ENCODE data around the gene EFCAB14. TPM values are rescaled to one million over a fixed set of nuclear protein-coding genes. Genes with fewer than 3 reads are reported as not detected.

The EFCAB14 gene
- total RNA-seq, 4 donors from 2014 or later: 87.9 to 136 (median 121) TPM

GRCh38 chr1:46689897-46690296, 29.0 kb downstream of the EFCAB14 start:
- WGBS: 100% methylated on average over 1 of the region's 1 CpG
- H3K4me1 ChIP-seq: peaks cover 16% of the 10 kb centered on the region
- TF ChIP-seq POLR2AphosphoS5 (IDR thresholded peaks at IDR 0.05) (no peak), EP300 (IDR thresholded peaks at IDR 0.05) (no peak), CTCF (IDR thresholded peaks at IDR 0.05) (no peak), POLR2A (IDR thresholded peaks at IDR 0.05) (no peak)
- H3K36me3 ChIP-seq: peaks cover 65% of the 10 kb centered on the region
- H3K27ac ChIP-seq: no peak overlapping the region
- no peaks in the 10 kb centered on the region for H3K27me3 ChIP-seq
- no peak for DNase-seq (ENCODE audit: low spot score in 2 of 2)
- no peak overlapping the region for H3K4me3 ChIP-seq
- H3K9me3 ChIP-seq: no peaks in the 10 kb centered on the region

- Histone ChIP-seq H3K9me3 (no peaks in the 10 kb centered on the region), H3K4me1 (peaks cover 16% of the 10 kb centered on the region), H3K36me3 (peaks cover 70% of the 10 kb centered on the region), H3K27me3 (no peaks in the 10 kb centered on the region), H3K27ac (no peak overlapping the region), H3K4me3 (no peak overlapping the region)
- 89% methylated on average over 2 of the region's 2 CpGs for WGBS
- TF ChIP-seq EP300 (IDR thresholded peaks at IDR 0.05): no peak
- no peak for TF ChIP-seq POLR2AphosphoS5 (IDR thresholded peaks at IDR 0.05)
- TF ChIP-seq CTCF (IDR thresholded peaks at IDR 0.05): no peak
- no peak for TF ChIP-seq POLR2A (IDR thresholded peaks at IDR 0.05)
- no peak for DNase-seq (ENCODE audit: low spot score in 2 of 2)
Measured at GRCh38 chr1:46689356-46689755, 29.6 kb downstream of the EFCAB14 start.

- H3K27ac ChIP-seq: no peak overlapping the region
- no peak for DNase-seq (ENCODE audit: low spot score in 2 of 2)
- H3K4me3 ChIP-seq: no peak overlapping the region
- 66% methylated on average over 9 of the region's 9 CpGs for WGBS
- H3K27me3 ChIP-seq: no peaks in the 10 kb centered on the region
- H3K36me3 ChIP-seq: peaks cover 83% of the 10 kb centered on the region
- H3K4me1 ChIP-seq: peaks cover 16% of the 10 kb centered on the region
- H3K9me3 ChIP-seq: no peaks in the 10 kb centered on the region
- TF ChIP-seq CTCF (IDR thresholded peaks at IDR 0.05) (no peak), EP300 (IDR thresholded peaks at IDR 0.05) (no peak), POLR2AphosphoS5 (IDR thresholded peaks at IDR 0.05) (no peak), POLR2A (IDR thresholded peaks at IDR 0.05) (no peak)
Measured at GRCh38 chr1:46687921-46688509, 30.9 kb downstream of the EFCAB14 start.

GRCh38 chr1:46687093-46687659, 31.7 kb downstream of the EFCAB14 start:
- WGBS: 40% methylated on average over 2 of the region's 2 CpGs
- no peak overlapping the region for H3K27ac ChIP-seq

More at GRCh38 chr1:46687093-46687659, 31.7 kb downstream of the EFCAB14 start:
- H3K36me3 ChIP-seq: peaks cover 92% of the 10 kb centered on the region
- no peaks in the 10 kb centered on the region for H3K27me3 ChIP-seq
- H3K4me3 ChIP-seq: no peak overlapping the region
- no peaks in the 10 kb centered on the region for H3K9me3 ChIP-seq
- peaks cover 16% of the 10 kb centered on the region for H3K4me1 ChIP-seq
- TF ChIP-seq POLR2A (IDR thresholded peaks at IDR 0.05): no peak
- TF ChIP-seq EP300 (IDR thresholded peaks at IDR 0.05): no peak
- no peak for TF ChIP-seq POLR2AphosphoS5 (IDR thresholded peaks at IDR 0.05)
- TF ChIP-seq CTCF (IDR thresholded peaks at IDR 0.05): no peak
- peak in 1 of 2 donors; percentile 71 for DNase-seq (ENCODE audit: low spot score in 2 of 2)
